K562 (cell line): ENCODE data around the gene PAXIP1. TPM values are rescaled to one million over a fixed set of nuclear protein-coding genes. Genes with fewer than 3 reads are reported as not detected.

Experiments
- ERF ChIP-seq: fragments of 450-650 bp; formaldehyde crosslinking; IDR thresholded peaks from 2 replicates; pipeline ENCODE4 v1.4.0; 2020; ENCODE audit warnings: mild to moderate bottlenecking, mixed read lengths
- ETV1 ChIP-seq: fragments of 450-650 bp; conservative IDR thresholded peaks from 2 replicates; pipeline ENCODE4 v1.6.1; 2016; ENCODE audit warnings: missing genetic modification characterization, control low read depth, low read depth, missing compliant biosample characterization
- GATAD2A ChIP-seq: fragments of 450-650 bp; IDR thresholded peaks from 2 replicates; pipeline ENCODE4 v1.6.1; 2017
- MEF2D ChIP-seq: conservative IDR thresholded peaks from 2 replicates; pipeline ENCODE4 v1.6.1; 2016; ENCODE audit warnings: low read depth, missing genetic modification characterization, missing compliant biosample characterization
- NR2C1 ChIP-seq, 2 experiments: fragments of 450-650 bp; IDR thresholded peaks; 2 replicates each; pipeline ENCODE4 v1.6.1; 2017; ENCODE audit warnings: mild to moderate bottlenecking in 2 of 2, antibody characterized with exemption in 1 of 2, inconsistent platforms in 1 of 2, missing compliant biosample characterization in 1 of 2, missing genetic modification characterization in 1 of 2
- POLR2AphosphoS5 ChIP-seq: IDR thresholded peaks from 2 replicates; pipeline ENCODE4 v1.6.1; 2011; ENCODE audit warnings: mild to moderate bottlenecking, low read depth, low read length, moderate library complexity; ENCODE audit not compliant: control insufficient read depth, insufficient read depth
- SAFB2 ChIP-seq: fragments of 200-400 bp; formaldehyde crosslinking; IDR thresholded peaks from 2 replicates; pipeline ENCODE4 v1.6.1; 2018; ENCODE audit warnings: borderline replicate concordance, low read length, low read depth, moderate library complexity; ENCODE audit not compliant: severe bottlenecking
- SMAD4 ChIP-seq: fragments of 250-450 bp; sonication (Bioruptor Pico); conservative IDR thresholded peaks from 2 replicates; pipeline ENCODE4 v1.8.0; 2021; ENCODE audit warnings: inconsistent platforms, mild to moderate bottlenecking, moderate library complexity
- ZNF324 ChIP-seq: fragments of 250-450 bp; sonication (Bioruptor Pico); IDR thresholded peaks from 2 replicates; pipeline ENCODE4 v1.4.0; 2020; ENCODE audit warnings: mild to moderate bottlenecking
- ZNF830 ChIP-seq: fragments of 250-450 bp; sonication (Bioruptor Pico); IDR thresholded peaks from 2 replicates; pipeline ENCODE4 v1.5.0; 2021; ENCODE audit warnings: mild to moderate bottlenecking
- polyA plus RNA-seq, 8 experiments: library from polyadenylated mRNA; depleted of rRNA in 4 of 8; stranded (reverse) in 5 of 8; unstranded in 3 of 8; fragments of >200 nt; fragmentation: Nextera tagmentation in 2 of 8; fragmentation: Illumina TruSeq in 1 of 8; extraction: Ambion mirVana in 2 of 8; extraction: Trizol in 1 of 8; gene quantifications; 2 replicates each; pipeline versions ENCODE4 v1.2.1 to v1.2.3, GENCODE V29; 2011 to 2014; ENCODE audit warnings: inconsistent platforms in 1 of 8, missing spikeins in 1 of 8
- total RNA-seq, 7 experiments: library from RNA; depleted of rRNA in 6 of 7; stranded (reverse); fragments of >200 nt in 6 of 7; fragmentation: Illumina TruSeq in 2 of 7; extraction: Trizol in 2 of 7; gene quantifications; 2 replicates each; pipeline versions ENCODE4 v1.2.1 to v1.2.3, GENCODE V29; 2011 to 2021; ENCODE audit warnings: low replicate concordance in 1 of 7
- TF ChIP-seq, protein P1 (sequence below): fragments of 200-800 bp; sonication (Bioruptor generic); IDR thresholded peaks from 2 replicates; pipeline ENCODE4 v1.6.1; 2017; ENCODE audit warnings: missing genetic modification characterization, missing compliant biosample characterization
- TF ChIP-seq, protein P2 (sequence below): fragments of 250-450 bp; sonication (Bioruptor Pico); IDR thresholded peaks from 2 replicates; pipeline ENCODE4 v1.4.0; 2020
- TF ChIP-seq, protein P3 (sequence below): fragments of 250-450 bp; sonication (Bioruptor Pico); IDR thresholded peaks from 2 replicates; pipeline ENCODE4 v1.5.0; 2021
- TF ChIP-seq, protein P4 (sequence below): fragments of 450-650 bp; IDR thresholded peaks from 2 replicates; pipeline ENCODE4 v1.6.1; 2016; ENCODE audit warnings: borderline replicate concordance

The PAXIP1 gene
- total and polyA plus RNA-seq, 9 of the 15 experiments (the other 6 are each of a cell fraction or from before 2014, with no cell fraction given): 9.7 to 37.9 (median 28.4) TPM

DNA sequence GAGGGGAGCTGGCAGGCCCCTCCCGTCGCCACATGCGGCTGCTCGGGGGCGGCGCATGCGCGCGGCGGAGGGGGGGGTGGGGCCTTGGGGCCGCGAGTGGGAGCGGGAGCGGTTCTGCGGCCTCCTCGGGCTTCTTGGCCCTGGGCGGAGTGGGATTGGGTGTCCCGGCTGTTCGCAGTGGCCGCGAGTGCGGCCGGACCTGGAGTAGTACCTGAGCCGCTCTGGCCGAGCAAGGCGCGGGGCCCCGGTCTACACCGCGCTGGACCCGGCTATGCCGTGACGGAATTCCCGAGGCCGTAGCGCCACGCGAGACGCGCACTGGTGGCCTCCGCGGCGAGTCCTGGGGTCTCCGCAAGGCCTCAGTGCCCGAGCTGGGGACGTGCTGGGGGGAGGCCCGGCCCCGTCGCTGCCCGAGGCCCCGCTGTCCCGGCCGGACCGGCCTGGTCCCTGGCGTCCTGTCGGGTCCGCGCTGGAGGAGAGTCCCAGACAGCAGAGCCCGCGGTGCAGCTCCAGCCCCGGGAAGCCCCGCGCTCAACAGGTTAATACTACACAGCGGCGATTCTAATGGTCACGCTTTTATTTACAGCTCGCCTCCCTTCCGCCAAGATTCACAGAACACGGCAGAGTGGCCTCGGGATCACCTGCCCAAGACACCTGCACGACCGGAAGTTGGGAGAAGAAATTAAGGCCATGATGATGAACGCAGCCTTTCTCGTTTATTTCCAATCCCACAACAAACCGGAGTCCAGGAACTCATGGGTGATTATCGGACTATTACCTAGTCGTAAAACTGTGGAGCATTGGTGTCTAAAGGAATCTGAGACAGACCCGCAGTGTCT is 671 bp upstream of the PAXIP1 start (continued):
- TF ChIP-seq ZNF830 (CRISPR knock-in tag) (no peak), GATAD2A (0 out of 2 replicates have a peak, but pooled peaks have one; percentile 35), SAFB2 (no peak), NR2C1 (IDR thresholded peaks at IDR 0.05) (no peak), NR2C1 (tag; IDR thresholded peaks at IDR 0.05) (no peak), MEF2D (tag) (no peak), SMAD4 (peak; percentile 19; the same call in 1 of the 2 replicates), ERF (CRISPR knock-in tag) (peak; percentile 63; the same call in 1 of the 2 replicates), POLR2AphosphoS5 (peak; percentile 76), ETV1 (tag) (peak; percentile 85), ZNF324 (CRISPR knock-in tag) (0 out of 2 replicates have a peak, but pooled peaks have one; percentile 8)
- TF ChIP-seq, protein P1, sequence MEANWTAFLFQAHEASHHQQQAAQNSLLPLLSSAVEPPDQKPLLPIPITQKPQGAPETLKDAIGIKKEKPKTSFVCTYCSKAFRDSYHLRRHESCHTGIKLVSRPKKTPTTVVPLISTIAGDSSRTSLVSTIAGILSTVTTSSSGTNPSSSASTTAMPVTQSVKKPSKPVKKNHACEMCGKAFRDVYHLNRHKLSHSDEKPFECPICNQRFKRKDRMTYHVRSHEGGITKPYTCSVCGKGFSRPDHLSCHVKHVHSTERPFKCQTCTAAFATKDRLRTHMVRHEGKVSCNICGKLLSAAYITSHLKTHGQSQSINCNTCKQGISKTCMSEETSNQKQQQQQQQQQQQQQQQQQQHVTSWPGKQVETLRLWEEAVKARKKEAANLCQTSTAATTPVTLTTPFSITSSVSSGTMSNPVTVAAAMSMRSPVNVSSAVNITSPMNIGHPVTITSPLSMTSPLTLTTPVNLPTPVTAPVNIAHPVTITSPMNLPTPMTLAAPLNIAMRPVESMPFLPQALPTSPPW (CRISPR knock-in tag): peak; percentile 81
- TF ChIP-seq, protein P2, sequence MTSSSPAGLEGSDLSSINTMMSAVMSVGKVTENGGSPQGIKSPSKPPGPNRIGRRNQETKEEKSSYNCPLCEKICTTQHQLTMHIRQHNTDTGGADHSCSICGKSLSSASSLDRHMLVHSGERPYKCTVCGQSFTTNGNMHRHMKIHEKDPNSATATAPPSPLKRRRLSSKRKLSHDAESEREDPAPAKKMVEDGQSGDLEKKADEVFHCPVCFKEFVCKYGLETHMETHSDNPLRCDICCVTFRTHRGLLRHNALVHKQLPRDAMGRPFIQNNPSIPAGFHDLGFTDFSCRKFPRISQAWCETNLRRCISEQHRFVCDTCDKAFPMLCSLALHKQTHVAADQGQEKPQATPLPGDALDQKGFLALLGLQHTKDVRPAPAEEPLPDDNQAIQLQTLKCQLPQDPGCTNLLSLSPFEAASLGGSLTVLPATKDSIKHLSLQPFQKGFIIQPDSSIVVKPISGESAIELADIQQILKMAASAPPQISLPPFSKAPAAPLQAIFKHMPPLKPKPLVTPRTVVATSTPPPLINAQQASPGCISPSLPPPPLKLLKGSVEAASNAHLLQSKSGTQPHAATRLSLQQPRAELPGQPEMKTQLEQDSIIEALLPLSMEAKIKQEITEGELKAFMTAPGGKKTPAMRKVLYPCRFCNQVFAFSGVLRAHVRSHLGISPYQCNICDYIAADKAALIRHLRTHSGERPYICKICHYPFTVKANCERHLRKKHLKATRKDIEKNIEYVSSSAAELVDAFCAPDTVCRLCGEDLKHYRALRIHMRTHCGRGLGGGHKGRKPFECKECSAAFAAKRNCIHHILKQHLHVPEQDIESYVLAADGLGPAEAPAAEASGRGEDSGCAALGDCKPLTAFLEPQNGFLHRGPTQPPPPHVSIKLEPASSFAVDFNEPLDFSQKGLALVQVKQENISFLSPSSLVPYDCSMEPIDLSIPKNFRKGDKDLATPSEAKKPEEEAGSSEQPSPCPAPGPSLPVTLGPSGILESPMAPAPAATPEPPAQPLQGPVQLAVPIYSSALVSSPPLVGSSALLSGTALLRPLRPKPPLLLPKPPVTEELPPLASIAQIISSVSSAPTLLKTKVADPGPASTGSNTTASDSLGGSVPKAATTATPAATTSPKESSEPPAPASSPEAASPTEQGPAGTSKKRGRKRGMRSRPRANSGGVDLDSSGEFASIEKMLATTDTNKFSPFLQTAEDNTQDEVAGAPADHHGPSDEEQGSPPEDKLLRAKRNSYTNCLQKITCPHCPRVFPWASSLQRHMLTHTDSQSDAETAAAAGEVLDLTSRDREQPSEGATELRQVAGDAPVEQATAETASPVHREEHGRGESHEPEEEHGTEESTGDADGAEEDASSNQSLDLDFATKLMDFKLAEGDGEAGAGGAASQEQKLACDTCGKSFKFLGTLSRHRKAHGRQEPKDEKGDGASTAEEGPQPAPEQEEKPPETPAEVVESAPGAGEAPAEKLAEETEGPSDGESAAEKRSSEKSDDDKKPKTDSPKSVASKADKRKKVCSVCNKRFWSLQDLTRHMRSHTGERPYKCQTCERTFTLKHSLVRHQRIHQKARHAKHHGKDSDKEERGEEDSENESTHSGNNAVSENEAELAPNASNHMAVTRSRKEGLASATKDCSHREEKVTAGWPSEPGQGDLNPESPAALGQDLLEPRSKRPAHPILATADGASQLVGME (CRISPR knock-in tag): no peak; the same call in 1 of the 2 replicates
- TF ChIP-seq, protein P3, sequence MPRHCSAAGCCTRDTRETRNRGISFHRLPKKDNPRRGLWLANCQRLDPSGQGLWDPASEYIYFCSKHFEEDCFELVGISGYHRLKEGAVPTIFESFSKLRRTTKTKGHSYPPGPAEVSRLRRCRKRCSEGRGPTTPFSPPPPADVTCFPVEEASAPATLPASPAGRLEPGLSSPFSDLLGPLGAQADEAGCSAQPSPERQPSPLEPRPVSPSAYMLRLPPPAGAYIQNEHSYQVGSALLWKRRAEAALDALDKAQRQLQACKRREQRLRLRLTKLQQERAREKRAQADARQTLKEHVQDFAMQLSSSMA (CRISPR knock-in tag): no peak
- TF ChIP-seq, protein P4, sequence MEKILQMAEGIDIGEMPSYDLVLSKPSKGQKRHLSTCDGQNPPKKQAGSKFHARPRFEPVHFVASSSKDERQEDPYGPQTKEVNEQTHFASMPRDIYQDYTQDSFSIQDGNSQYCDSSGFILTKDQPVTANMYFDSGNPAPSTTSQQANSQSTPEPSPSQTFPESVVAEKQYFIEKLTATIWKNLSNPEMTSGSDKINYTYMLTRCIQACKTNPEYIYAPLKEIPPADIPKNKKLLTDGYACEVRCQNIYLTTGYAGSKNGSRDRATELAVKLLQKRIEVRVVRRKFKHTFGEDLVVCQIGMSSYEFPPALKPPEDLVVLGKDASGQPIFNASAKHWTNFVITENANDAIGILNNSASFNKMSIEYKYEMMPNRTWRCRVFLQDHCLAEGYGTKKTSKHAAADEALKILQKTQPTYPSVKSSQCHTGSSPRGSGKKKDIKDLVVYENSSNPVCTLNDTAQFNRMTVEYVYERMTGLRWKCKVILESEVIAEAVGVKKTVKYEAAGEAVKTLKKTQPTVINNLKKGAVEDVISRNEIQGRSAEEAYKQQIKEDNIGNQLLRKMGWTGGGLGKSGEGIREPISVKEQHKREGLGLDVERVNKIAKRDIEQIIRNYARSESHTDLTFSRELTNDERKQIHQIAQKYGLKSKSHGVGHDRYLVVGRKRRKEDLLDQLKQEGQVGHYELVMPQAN: peak; percentile 19; the same call in 1 of the 2 replicates
